CD4-positive, alpha-beta T cell treated with Interleukin-15 for 4 hours (primary cell): ENCODE measurements around the gene LRP8.
"Not testable (repeated sequence)": the region's sequence is repeated elsewhere in the genome, so short reads cannot be mapped to it uniquely, and the experiment has no call there.

Source experiments
- DNase-seq: peaks from one replicate; pipeline ENCODE4 v3.0.0-alpha.2; 2020; ENCODE audit warnings: low spot score

The LRP8 gene

GRCh38 chr1:53210352-53210751 is 117.5 kb downstream of the LRP8 start:
- DNase-seq: no peak

GRCh38 chr1:53207726-53208125 is 120.1 kb downstream of the LRP8 start:
- DNase-seq: no peak

GRCh38 chr1:53206735-53207379 is 121.0 kb downstream of the LRP8 start:
- DNase-seq: no peak

- not testable (repeated sequence) for DNase-seq
Measured at GRCh38 chr1:53206083-53206685, 121.7 kb downstream of the LRP8 start.

GRCh38 chr1:53205496-53205895 is 122.4 kb downstream of the LRP8 start:
- DNase-seq: not testable (repeated sequence)

GRCh38 chr1:53203466-53203865 is 124.4 kb downstream of the LRP8 start:
- no peak for DNase-seq

GRCh38 chr1:53198241-53198651 is 129.6 kb downstream of the LRP8 start:
- DNase-seq: no peak

- no peak for DNase-seq
Measured at GRCh38 chr1:53197291-53198200, 130.3 kb downstream of the LRP8 start.

- DNase-seq: peak; percentile 90
Measured at GRCh38 chr1:53196485-53197290, 131.2 kb downstream of the LRP8 start, which contains the start of gene CPT2. TSS of gene CPT2 (plus strand) at chr1:53196824. CDS start at chr1:53196944, 120 bp downstream.

GRCh38 chr1:53196017-53196484 is 131.8 kb downstream of the LRP8 start:
- DNase-seq: no peak

GRCh38 chr1:53195246-53196016 is 132.4 kb downstream of the LRP8 start:
- no peak for DNase-seq
